GM20000 (cell line): ENCODE measurements around the gene SMARCAL1.

Source experiments
- DNase-seq: peaks from one replicate; pipeline ENCODE4 v3.0.0; 2012; ENCODE audit warnings: low spot score
- TF ChIP-seq, protein P1 (sequence below): IDR thresholded peaks from 2 replicates; pipeline ENCODE4 v1.5.1; 2012; ENCODE audit warnings: mild to moderate bottlenecking, control low read depth; ENCODE audit errors: extremely low read depth, missing control alignments

Gene SMARCAL1

GRCh38 chr2:216527600-216527999 is 115.3 kb downstream of the SMARCAL1 start:
- DNase-seq: no peak
- TF ChIP-seq, protein P1, sequence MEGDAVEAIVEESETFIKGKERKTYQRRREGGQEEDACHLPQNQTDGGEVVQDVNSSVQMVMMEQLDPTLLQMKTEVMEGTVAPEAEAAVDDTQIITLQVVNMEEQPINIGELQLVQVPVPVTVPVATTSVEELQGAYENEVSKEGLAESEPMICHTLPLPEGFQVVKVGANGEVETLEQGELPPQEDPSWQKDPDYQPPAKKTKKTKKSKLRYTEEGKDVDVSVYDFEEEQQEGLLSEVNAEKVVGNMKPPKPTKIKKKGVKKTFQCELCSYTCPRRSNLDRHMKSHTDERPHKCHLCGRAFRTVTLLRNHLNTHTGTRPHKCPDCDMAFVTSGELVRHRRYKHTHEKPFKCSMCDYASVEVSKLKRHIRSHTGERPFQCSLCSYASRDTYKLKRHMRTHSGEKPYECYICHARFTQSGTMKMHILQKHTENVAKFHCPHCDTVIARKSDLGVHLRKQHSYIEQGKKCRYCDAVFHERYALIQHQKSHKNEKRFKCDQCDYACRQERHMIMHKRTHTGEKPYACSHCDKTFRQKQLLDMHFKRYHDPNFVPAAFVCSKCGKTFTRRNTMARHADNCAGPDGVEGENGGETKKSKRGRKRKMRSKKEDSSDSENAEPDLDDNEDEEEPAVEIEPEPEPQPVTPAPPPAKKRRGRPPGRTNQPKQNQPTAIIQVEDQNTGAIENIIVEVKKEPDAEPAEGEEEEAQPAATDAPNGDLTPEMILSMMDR: no peak

- TF ChIP-seq, protein P1: no peak
- no peak for DNase-seq
Observed at GRCh38 chr2:216532562-216532961, 120.3 kb downstream of the SMARCAL1 start.
